Activated T-cell treated with anti-CD3 and anti-CD28 coated beads for 1 hour (primary cell): ENCODE results near the gene PIP4K2B.
"Not testable (repeated sequence)": the region's sequence is repeated elsewhere in the genome, so short reads cannot be mapped to it uniquely, and the experiment has no call there.

Source experiments
- DNase-seq: peaks from one replicate; pipeline ENCODE4 v3.0.0-alpha.2; 2020; ENCODE audit warnings: low read depth

PIP4K2B gene

DNA sequence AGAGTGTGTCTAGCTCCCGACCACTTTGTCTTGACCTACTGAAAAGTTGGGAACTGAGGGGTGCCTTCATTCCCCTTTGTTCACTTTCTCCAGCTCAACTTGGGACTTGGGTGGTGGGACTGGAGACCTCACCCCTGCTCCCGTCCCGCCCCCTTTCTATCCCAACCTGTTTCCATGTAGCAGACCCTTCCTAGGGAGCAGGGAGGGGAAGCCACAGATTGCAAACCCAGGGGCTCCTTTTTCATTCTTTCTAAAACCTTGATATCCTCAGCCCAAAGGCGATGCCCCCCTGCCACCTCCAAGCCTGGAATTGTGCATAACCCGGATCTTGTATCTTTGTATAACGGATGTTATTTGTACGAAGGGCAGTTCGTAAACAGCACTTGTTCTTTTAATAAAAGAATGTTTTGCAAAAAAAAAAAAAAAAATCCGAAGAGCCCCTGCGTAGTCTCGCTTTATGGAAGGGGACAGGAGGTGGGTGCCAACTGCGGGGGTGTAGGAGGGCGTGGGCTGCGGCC lies 69.9 kb downstream of the PIP4K2B start:
- DNase-seq, result no peak

DNA sequence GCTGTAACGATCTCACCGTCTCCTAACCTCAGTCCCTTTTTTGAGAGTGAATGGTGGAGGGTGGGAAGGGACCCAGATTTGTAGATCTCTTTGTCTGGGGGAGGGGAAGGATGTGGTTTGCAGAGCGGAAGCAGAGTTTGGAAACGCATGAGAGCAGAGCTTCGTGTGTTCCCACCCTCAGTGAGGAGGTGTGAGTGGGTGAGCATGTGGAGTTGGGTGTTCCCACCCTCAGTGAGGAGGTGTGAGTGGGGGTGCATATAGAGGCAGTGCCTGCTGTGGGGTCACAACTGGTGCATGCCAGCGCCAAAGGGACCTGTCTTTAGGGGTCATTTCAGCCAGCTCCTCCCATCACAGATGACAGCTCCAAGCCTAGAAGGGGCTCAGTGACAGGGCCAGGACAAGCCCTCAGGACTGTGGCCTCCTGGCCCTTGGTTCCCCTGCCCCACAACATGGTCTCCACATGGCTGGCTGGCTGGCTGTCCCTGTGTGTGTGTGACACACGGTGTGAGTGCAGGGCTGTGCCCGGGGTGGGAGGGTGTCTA lies 71.0 kb downstream of the PIP4K2B start:
- peak; percentile 49 for DNase-seq

DNA sequence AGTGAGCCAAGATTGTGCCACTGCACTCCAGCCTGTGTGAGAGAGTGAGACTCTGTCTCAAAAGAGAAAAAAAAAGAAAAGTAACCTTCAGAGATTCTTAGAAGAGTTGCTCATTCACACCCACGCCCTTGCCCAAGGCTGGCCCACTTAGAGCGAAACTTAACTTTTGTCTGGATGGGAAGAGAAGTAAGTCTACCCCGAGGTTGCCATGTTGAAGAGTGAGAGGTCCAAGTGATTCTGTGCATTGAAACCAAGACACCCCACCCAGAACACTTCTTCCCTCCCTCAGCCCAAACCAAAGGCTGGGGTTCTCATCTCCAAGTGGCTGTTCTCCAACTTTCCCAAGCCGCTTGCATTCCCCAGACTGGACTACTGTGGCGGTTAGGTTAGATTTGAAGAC lies 71.6 kb downstream of the PIP4K2B start:
- DNase-seq, result no peak

DNA sequence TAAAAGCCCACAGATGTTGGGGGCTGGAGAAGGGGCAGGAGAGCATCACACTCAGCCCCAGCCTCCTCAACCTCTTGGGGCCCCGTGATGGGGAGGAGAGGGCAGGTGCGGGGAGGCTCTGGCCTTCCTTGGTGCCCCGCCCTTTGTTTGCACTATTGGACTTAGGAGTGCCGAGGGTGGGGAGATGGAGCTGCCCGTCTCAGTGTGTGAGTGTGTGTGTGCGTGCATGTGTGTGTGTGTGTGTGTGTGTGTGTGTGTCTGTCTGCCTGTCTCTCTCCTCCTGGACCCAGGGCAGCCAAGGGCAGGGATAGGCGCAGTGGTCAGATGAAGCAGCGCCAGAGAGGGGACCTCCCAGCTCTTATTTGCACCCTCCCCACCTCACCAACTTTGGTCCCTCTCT lies 73.2 kb downstream of the PIP4K2B start:
- DNase-seq, result not testable (repeated sequence)

DNA sequence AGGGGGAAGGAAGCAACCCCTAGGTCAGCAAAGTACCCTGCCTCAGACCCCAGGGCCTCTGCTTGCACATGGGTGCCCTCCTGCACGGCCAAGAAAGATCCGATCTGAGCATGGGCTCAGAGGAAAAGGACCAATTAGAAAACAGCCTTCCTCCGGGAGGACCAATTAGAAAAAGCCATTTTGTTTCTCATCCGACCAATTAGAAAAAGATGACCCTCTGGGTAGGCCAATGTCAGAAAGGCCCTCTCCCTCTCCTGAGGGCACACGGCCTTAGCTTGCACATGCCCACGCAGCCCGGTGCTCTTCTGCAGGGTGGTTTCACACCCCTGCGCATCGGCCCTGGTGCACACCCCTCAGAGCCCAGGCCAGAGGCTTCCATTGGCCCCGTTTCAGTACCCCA lies 74.3 kb downstream of the PIP4K2B start:
- no peak for DNase-seq

DNA sequence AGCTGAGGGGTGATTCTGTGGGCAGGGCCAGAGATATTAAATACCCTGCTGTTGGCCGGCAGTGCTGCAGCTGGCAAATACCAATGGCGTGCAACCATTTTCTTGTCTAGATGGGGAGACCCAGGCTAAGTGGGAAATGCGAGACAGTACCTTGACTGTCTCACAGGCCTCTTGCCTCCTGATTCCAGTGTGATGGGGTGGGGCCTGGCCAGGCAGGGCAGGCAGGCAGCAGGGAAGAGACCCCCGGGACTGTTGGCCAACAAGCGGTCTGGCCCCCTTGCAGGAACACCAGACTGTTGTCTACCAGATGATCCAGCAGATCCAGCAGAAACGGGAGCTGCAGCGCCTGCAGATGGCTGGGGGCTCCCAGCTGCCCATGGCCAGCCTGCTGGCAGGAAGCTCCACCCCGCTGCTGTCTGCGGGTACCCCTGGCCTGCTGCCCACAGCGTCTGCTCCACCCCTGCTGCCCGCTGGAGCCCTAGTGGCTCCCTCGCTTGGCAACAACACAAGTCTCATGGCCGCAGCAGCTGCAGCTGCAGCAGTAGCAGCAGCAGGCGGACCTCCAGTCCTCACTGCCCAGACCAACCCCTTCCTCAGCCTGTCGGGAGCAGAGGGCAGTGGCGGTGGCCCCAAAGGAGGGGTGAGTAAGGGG lies 74.9 kb downstream of the PIP4K2B start:
- no peak for DNase-seq

DNA sequence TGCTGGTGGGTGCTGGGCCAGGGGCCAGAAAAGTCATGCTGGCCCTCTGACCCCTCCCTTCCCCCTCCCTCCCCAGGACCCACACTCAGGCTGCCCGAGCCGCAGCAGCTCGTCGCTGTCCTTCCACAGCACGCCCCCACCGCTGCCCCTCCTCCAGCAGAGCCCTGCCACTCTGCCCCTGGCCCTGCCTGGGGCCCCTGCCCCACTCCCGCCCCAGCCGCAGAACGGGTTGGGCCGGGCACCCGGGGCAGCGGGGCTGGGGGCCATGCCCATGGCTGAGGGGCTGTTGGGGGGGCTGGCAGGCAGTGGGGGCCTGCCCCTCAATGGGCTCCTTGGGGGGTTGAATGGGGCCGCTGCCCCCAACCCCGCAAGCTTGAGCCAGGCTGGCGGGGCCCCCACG lies 77.6 kb downstream of the PIP4K2B start:
- no peak for DNase-seq

DNA sequence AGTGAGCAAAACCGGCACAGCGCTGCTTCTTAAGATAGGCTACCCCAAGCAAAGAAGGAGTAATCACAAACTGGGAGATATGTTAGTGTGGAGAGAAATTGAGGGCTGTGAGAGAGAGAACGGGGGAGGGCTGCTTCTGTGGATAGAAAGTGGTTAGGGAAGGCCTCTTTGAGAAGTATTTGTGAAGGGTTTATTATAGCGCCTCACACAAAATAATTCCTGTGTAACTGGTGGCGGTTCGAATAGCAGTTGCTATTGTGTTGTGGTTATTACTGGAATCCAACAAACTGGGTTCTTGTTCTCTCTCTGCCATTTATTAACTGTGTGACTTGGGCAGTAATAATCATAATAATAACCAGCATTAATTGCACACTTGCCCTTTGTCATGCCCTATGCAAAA lies 78.4 kb downstream of the PIP4K2B start:
- no peak for DNase-seq

DNA sequence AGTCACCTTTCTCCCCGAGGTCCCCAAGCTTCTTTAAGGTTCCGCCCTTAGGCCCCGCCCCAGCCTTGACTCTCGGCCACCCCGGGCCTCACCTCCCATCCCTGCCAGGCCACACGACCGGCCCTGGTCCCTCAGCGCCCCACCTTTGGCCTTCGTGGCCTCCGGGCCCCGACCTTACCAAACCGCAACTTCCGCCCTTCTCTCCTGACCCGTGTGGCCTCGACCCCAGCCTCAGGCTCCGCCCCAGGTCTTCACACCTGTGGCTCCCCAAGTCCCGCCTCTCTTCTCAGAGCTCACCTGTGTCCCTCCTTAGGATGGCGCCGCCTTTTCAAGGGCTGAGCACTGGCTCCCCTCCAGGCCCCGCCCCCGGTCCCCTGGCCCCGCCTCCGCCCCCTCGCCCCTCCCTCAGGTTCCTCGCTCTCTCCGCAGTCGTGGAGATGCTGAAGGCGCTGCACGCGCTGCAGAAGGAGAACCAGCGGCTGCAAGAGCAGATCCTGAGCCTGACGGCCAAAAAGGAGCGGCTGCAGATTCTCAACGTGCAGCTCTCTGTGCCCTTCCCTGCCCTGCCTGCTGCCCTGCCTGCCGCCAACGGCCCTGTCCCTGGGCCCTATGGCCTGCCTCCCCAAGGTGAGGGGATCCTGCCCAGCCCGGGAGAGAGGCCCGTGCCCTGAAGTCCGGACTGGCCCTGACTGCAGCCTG lies 79.3 kb downstream of the PIP4K2B start:
- no peak for DNase-seq

DNA sequence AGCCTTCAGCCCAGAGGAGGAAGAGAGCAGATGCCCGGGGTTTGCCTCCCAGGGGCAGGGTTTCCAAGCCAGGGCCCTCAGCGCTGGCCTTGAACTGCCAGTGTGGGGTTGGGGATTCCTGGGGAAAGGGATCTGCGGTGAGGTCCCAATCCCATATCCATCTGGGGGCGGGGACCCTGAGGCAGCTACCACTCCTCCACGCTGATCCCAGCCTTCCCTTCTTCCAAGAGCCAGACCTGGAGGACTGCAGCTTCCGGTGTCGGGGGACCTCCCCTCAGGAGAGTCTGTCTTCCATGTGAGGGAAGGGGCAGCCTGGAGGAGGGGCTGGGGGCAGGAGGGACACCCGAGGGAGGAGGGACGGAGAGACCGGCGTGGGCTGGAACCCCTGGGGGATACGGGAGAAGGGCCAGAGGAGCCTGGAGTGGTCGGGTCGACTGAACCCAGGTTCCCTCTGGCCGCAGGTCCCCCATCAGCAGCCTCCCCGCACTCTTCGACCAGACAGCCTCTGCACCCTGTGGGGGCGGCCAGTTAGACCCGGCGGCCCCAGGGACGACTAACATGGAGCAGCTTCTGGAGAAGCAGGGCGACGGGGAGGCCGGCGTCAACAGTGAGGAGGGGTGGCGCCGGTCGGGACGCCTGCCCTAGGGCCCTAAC lies 79.9 kb downstream of the PIP4K2B start:
- DNase-seq, result no peak

DNA sequence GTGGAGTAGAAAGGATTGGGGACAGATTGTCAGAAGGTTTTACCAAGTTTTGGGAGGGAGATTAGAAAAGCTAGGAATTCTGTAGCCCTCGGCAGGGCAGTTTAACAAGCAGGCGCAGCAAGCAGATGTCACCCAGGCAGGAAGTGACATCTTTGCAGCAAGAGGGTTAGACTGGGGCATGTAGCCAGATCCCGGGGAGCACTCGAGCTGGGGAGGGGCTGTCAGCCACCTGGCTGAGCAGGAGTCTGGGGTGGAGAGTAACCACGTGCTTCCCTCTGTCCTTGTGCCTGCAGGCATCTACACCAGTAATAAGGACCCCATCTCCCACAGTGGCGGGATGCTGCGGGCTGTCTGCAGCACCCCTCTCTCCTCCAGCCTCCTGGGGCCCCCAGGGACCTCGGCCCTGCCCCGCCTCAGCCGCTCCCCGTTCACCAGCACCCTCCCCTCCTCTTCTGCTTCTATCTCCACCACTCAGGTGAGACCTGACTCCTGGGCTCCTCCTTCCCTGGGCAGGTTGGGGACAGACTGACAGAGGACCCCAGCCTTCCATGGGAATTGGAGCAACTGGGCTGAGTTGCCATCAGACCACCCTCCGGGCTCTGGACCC lies 82.1 kb downstream of the PIP4K2B start:
- DNase-seq, result no peak

DNA sequence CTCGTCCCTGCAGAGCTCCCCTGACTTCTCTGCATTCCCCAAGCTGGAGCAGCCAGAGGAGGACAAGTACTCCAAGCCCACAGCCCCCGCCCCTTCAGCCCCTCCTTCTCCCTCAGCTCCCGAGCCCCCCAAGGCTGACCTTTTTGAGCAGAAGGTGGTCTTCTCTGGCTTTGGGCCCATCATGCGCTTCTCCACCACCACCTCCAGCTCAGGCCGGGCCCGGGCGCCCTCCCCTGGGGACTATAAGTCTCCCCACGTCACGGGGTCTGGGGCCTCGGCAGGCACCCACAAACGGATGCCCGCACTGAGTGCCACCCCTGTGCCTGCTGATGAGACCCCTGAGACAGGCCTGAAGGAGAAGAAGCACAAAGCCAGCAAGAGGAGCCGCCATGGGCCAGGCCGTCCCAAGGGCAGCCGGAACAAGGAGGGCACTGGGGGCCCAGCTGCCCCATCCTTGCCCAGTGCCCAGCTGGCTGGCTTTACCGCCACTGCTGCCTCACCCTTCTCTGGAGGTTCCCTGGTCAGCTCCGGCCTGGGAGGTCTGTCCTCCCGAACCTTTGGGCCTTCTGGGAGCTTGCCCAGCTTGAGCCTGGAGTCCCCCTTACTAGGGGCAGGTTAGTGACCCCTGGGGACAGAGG lies 82.9 kb downstream of the PIP4K2B start:
- no peak for DNase-seq
